Activated CD8-positive, alpha-beta T cell treated with anti-CD3 and anti-CD28 coated beads for 36 hours (primary cell): ENCODE results near the gene EPS8L1. TPM values are rescaled to one million over a fixed set of nuclear protein-coding genes. Genes with fewer than 3 reads are reported as not detected.

Experiments
- ATAC-seq: fragments of 200-7000 bp; cut with Tn5 transposase; one replicate; pipeline ENCODE4 v1.10.0; 2021; ENCODE audit warnings: mild to moderate bottlenecking, moderate library complexity
- CTCF ChIA-PET: fragments of 350-600 bp; sonication (Branson Sonifier 250); formaldehyde crosslinking; loops from one replicate; lab custom pipeline; 2021; ENCODE audit warnings: antibody characterized with exemption; lab: Charles Lee
- POLR2A ChIA-PET: fragments of 350-600 bp; sonication (Branson Sonifier 250); formaldehyde crosslinking; loops from one replicate; lab custom pipeline; 2021; ENCODE audit warnings: antibody characterized with exemption; lab: Charles Lee
- DNase-seq: peaks from one replicate; pipeline ENCODE4 v3.0.0-alpha.2; 2020
- H3K27ac Mint-ChIP-seq: one replicate; pipeline ENCODE4 v1.8.0; 2021; ENCODE audit warnings: mild to moderate bottlenecking, mixed read lengths
- H3K27me3 Mint-ChIP-seq: one replicate; pipeline ENCODE4 v1.8.0; 2021; ENCODE audit warnings: mixed read lengths
- H3K36me3 Mint-ChIP-seq: one replicate; pipeline ENCODE4 v1.8.0; 2021; ENCODE audit warnings: low read depth, mixed read lengths
- H3K4me1 Mint-ChIP-seq: one replicate; pipeline ENCODE4 v1.8.0; 2021; ENCODE audit warnings: low read depth, mixed read lengths
- H3K4me3 Mint-ChIP-seq: one replicate; pipeline ENCODE4 v1.8.0; 2021; ENCODE audit warnings: mild to moderate bottlenecking, moderate library complexity, mixed read lengths
- H3K9me3 Mint-ChIP-seq: one replicate; pipeline ENCODE4 v1.8.0; 2021; ENCODE audit warnings: mixed read lengths
- intact Hi-C: fragments of 100-400 bp; cut with micrococcal nuclease; formaldehyde crosslinking; loops from one replicate; pipeline ENCODE4 v1.10.0; 2022
- microRNA-seq: library from miRNA; unstranded; fragments of <30 nt; microRNA quantifications from one replicate; pipeline ENCODE4 v1.2.0, GENCODE V29; 2022; ENCODE audit warnings: borderline microRNAs expressed, borderline replicate concordance
- total RNA-seq, 2 experiments: library from RNA; stranded (reverse); gene quantifications; one replicate each; pipeline ENCODE4 v1.2.3, GENCODE V29; 2021
- TF ChIP-seq, protein P1 (sequence below): fragments of 200-600 bp; IDR thresholded peaks from one replicate; pipeline ENCODE4 v1.8.0; 2022; ENCODE audit warnings: antibody characterized with exemption, mild to moderate bottlenecking

EPS8L1 gene
- total RNA-seq, 2 experiments from 2014 or later = 2.8 to 3.2 TPM

DNA sequence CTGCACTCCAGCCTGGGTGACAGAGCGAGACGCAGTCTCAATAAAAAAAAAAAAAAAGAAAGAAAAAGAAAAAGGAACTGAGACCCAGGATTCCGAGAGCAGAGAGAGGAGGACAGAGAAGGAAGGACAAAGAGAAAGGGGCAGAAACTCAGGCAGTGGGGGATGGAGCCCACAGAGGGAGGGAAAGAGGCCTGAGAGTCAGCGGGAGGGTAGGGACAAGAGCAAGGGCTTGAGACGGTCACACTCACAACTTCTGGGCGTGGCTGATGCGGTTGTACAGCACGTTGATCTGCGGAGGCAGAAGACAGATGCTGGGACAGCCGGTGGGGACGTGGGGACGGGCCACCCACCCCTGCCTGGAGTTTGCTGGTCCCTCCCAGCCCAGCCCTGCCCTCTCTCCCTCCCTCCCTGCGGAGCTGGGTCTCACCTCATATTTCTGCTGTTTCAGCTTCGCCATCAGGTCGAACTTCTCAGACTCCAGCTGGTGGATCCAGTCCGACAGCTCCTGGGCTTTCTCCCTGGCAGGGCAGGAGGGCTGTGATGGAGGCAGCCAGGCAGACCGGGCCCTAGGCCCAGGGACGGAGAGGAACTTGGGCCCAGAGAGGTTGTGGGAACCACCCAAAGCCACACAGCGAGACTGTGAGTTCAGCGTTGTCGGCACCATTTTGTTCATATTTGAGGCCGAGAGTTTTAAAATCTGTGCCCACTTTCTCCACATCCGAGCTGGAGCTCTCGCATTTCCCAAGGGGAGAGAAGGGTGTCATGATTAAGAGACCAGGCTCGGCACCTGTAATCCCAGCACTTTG lies 58.2 kb downstream of the EPS8L1 start:
- Mint-ChIP-seq H3K9me3 (no peaks in the 10 kb centered on the region), H3K4me3 (no peak overlapping the region), H3K27me3 (peaks cover 27% of the 10 kb centered on the region), H3K27ac (no peak overlapping the region), H3K36me3 (no peaks in the 10 kb centered on the region), H3K4me1 (no peaks in the 10 kb centered on the region)
- intact Hi-C loops = no loop called here
- DNase-seq (no peak), ATAC-seq (no peak)
- ChIA-PET CTCF (interaction anchor here (1.3 to 1.5 kb wide), 2 partner anchors 16 to 253 kb away, joined by 4 to 9 read pairs; partner anchors contain the start of gene PPP1R12C), POLR2A (interaction anchor here (0.6 kb wide), 1 partner anchor 409 kb away, joined by 3 read pairs; no protein-coding TSS in a partner anchor)
- TF ChIP-seq, protein P1, sequence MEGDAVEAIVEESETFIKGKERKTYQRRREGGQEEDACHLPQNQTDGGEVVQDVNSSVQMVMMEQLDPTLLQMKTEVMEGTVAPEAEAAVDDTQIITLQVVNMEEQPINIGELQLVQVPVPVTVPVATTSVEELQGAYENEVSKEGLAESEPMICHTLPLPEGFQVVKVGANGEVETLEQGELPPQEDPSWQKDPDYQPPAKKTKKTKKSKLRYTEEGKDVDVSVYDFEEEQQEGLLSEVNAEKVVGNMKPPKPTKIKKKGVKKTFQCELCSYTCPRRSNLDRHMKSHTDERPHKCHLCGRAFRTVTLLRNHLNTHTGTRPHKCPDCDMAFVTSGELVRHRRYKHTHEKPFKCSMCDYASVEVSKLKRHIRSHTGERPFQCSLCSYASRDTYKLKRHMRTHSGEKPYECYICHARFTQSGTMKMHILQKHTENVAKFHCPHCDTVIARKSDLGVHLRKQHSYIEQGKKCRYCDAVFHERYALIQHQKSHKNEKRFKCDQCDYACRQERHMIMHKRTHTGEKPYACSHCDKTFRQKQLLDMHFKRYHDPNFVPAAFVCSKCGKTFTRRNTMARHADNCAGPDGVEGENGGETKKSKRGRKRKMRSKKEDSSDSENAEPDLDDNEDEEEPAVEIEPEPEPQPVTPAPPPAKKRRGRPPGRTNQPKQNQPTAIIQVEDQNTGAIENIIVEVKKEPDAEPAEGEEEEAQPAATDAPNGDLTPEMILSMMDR = no peak

DNA sequence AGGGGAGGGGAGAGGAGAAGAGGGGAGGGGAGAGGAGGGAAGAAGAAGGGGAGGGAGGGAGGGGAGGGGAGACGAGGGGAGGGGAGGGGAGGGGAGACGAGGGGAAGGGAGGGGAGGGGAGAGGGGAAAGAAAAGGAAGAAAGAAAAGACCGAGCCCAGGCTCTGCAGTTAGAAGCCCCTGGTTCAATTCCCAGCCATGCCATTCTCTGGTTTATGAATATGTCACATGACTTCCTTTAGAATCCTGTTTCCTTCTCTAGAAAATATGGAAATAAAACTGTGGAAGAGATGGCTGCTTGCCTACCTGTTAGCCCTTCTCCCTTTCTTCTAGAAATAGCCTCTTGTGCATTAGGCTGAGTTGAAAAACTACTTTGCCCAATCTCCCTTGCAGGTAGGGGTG lies 59.1 kb downstream of the EPS8L1 start:
- POLR2A ChIA-PET = interaction anchor here (0.6 kb wide), 2 partner anchors 19 to 151 kb away, joined by 3 read pairs; no protein-coding TSS in a partner anchor
- no peak for ATAC-seq
- no peaks in the 10 kb centered on the region for H3K4me1 Mint-ChIP-seq

DNA sequence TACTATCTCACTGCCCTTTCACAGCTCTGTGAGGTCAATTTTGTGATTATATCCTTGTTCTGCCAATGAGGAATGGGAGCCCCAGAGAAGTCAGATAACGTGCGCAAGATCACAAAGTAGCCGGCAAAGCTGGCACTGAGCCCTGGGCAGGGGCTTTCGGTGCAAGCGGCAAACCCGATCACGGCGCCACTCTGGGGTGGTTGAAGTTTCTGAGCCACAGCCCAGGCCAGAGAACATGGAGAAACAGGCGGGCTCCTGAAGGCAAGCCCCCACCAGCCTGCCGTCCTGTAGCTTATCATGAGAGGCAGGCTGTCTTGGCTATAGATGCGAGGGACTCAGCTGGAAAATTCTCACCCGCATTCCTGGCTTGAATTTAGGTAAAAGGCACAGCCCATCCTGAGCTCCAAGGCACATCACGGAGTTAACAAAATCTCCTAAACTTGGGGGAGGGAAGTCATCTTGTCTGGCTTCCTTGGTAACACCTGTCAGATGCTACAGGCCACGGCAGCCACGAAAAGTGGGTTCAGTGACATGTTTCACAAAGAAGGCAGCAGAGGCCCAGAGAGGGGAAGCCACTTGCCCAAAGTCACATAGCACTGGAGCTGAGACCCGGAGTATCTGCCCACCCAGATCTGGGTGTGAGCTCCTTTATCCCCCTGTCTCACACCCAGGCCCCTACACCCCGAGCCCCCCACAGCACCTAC lies 60.9 kb downstream of the EPS8L1 start:
- no peaks in the 10 kb centered on the region for H3K36me3 Mint-ChIP-seq
- ChIA-PET CTCF (interaction anchor here (0.9 to 1.5 kb wide), 4 partner anchors 10 to 331 kb away, joined by 3 to 6 read pairs (median 5); no protein-coding TSS in a partner anchor), POLR2A (interaction anchor here (0.9 kb wide), 1 partner anchor 217 kb away, joined by 3 read pairs; no protein-coding TSS in a partner anchor)
- H3K4me3 Mint-ChIP-seq = no peak overlapping the region
- no peaks in the 10 kb centered on the region for H3K9me3 Mint-ChIP-seq
- peaks cover 2% of the 10 kb centered on the region for H3K4me1 Mint-ChIP-seq
- TF ChIP-seq, protein P1 = no peak
- DNase-seq = no peak
- intact Hi-C loops = no loop called here
- ATAC-seq = no peak
- no peak overlapping the region for H3K27ac Mint-ChIP-seq
- H3K27me3 Mint-ChIP-seq = peaks cover 22% of the 10 kb centered on the region

More for the DNA sequence above, 59.1 kb downstream of the EPS8L1 start:
- CTCF ChIA-PET = no interaction called here
- no peaks in the 10 kb centered on the region for H3K9me3 Mint-ChIP-seq
- DNase-seq = no peak
- intact Hi-C loops = no loop called here
- H3K4me3 Mint-ChIP-seq = no peak overlapping the region
- TF ChIP-seq, protein P1 = no peak
- H3K27me3 Mint-ChIP-seq = peaks cover 25% of the 10 kb centered on the region
- H3K36me3 Mint-ChIP-seq = no peaks in the 10 kb centered on the region
- no peak overlapping the region for H3K27ac Mint-ChIP-seq

Small RNA genes within 50 kb of the gene (microRNA-seq; reads per million reads assigned to microRNA genes)
- gene MIR7975 = not detected

Other genes starting within 250 kb of the EPS8L1 start
- gene KIR2DS4, start 243.2 kb upstream of the EPS8L1 start, total RNA-seq = under 1 TPM; 0.25 to 0.38 TPM
- gene KIR3DL2, start 225.4 kb upstream of the EPS8L1 start, total RNA-seq = under 1 TPM; 0.14 to 0.27 TPM
- not detected for gene FCAR, start 201.6 kb upstream of the EPS8L1 start, total RNA-seq
- under 1 TPM; 0.58 to 0.68 TPM for gene NCR1, start 169.7 kb upstream of the EPS8L1 start, total RNA-seq
- not detected for gene NLRP7, start 128.3 kb upstream of the EPS8L1 start, total RNA-seq
- 10 to 100 TPM in 1 of 2 experiments, 1 to 10 TPM in 1; 9.5 to 11.7 TPM for gene NLRP2, start 109.5 kb upstream of the EPS8L1 start, total RNA-seq
- gene GP6, start 37.6 kb upstream of the EPS8L1 start, total RNA-seq = under 1 TPM; 0.14 to 0.27 TPM
- gene RDH13, start 12.7 kb upstream of the EPS8L1 start, total RNA-seq = 10 to 100 TPM; 17.3 to 18.2 TPM
- gene PPP1R12C, start 41.8 kb downstream of the EPS8L1 start, total RNA-seq = 10 to 100 TPM; 55.4 to 55.8 TPM
- not detected for gene TNNT1, start 73.3 kb downstream of the EPS8L1 start, total RNA-seq
- not detected for gene TNNI3, start 81.9 kb downstream of the EPS8L1 start, total RNA-seq
- gene DNAAF3, start 90.7 kb downstream of the EPS8L1 start, total RNA-seq = not detected
- gene SYT5, start 104.4 kb downstream of the EPS8L1 start, total RNA-seq = not detected
- not detected for gene PTPRH, start 133.6 kb downstream of the EPS8L1 start, total RNA-seq
- gene TMEM86B, start 152.9 kb downstream of the EPS8L1 start, total RNA-seq = 1 to 10 TPM; 5.8 to 6.2 TPM
- 100 to 1,000 TPM; 197 to 207 TPM for gene PPP6R1, start 183.1 kb downstream of the EPS8L1 start, total RNA-seq
- gene HSPBP1, start 204.2 kb downstream of the EPS8L1 start, total RNA-seq = 10 to 100 TPM; 46.4 to 47.1 TPM
- 1 to 10 TPM; 5.1 to 5.8 TPM for gene BRSK1, start 208.1 kb downstream of the EPS8L1 start, total RNA-seq
- not detected for gene TMEM150B, start 249.5 kb downstream of the EPS8L1 start, total RNA-seq